ENCODE measurements around the gene USF2. TPM values are rescaled to one million over a fixed set of nuclear protein-coding genes. Genes with fewer than 3 reads are reported as not detected.
"Not testable (repeated sequence)": the region's sequence is repeated elsewhere in the genome, so short reads cannot be mapped to it uniquely, and the experiment has no call there.

USF2 gene
- total and polyA plus RNA-seq, 2 of the 4 experiments (the other 2 are of a cell fraction): 21.3 to 65.6 TPM

DNA sequence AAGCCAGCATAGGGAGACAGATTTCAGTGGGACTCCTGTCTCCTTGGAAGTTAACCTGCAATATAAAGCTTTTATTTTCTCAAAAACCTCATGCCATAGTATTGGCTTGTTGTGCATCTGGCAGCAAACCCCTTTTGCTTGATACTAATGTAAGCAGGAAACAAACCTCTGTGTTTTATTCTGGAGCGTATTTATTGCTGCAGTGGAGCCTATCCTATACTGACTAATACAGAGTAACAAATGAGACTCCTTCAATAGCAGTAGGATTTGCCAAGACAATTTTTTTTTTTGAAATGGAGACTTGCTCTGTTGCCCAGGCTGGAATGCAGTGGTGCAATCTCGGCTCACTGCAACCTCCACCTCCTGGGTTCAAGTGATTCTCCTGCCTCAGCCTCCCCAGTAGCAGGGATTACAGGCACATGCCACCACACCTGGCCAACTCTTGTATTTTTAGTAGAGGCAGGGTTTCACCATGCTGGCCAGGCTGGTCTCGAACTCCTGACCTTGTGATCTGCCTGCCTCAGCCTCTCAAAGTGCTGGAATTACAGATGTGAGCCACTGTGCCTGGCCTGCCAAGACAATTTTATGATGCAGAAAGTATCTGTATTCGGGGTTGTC is 47.7 kb upstream of the USF2 start:
- ATAC-seq (ENCODE audit: low read depth); H4K20me1 ChIP-seq (ENCODE audit: insufficient read depth, low read length); H2AFZ ChIP-seq (replicated peaks; ENCODE audit: low read length, poor library complexity); H2AK9ac ChIP-seq (replicated peaks; ENCODE audit: low read depth, low read length, poor library complexity); H2BK20ac ChIP-seq (ENCODE audit: low read depth, low read length); intact Hi-C loops (cut with micrococcal nuclease); H3K36me3 ChIP-seq (ENCODE audit: control insufficient read depth, insufficient read depth, low read length); H3K79me1 ChIP-seq (ENCODE audit: low read depth in 1 of 2, low read length in 2 of 2); H4K5ac ChIP-seq (ENCODE audit: low read depth, low read length); H4K91ac ChIP-seq (ENCODE audit: insufficient read depth, low read depth, low read length); dilution Hi-C loops (cut with HindIII; ENCODE audit: low sequenced_read_pairs, unreplicated experiment); DNase-seq; H3K4me2 ChIP-seq (ENCODE audit: low read depth, low read length); H3K4me1 ChIP-seq (ENCODE audit: control insufficient read depth, insufficient read depth, low read length); H3K4ac ChIP-seq (ENCODE audit: low read depth, low read length); H3K14ac ChIP-seq (replicated peaks; ENCODE audit: low read depth, low read length); H4K8ac ChIP-seq (ENCODE audit: low read depth in 2 of 2, low read length in 2 of 2); in situ Hi-C loops (cut with MboI; ENCODE audit: low sequenced_read_pairs); H3K9ac ChIP-seq (ENCODE audit: low read depth, low read length); POLR2A ChIA-PET (ENCODE audit: unreplicated experiment); H2AK5ac ChIP-seq (ENCODE audit: low read depth, low read length); CTCF ChIA-PET; H3K18ac ChIP-seq (ENCODE audit: low read depth, low read length); H3K27ac ChIP-seq (ENCODE audit: insufficient read depth, low read length); H3K9me3 ChIP-seq (ENCODE audit: control insufficient read depth, insufficient read depth, low read length); H3K23ac ChIP-seq (ENCODE audit: low read depth, low read length); H2BK15ac ChIP-seq (ENCODE audit: low read depth, low read length); H3K9me1 ChIP-seq (ENCODE audit: insufficient read depth, low read length); H2BK5ac ChIP-seq (ENCODE audit: low read depth, low read length, poor library complexity, severe bottlenecking); BruUV-seq (replicated peaks); H3K56ac ChIP-seq (ENCODE audit: extremely low read depth, insufficient read depth, low read length); H3K4me3 ChIP-seq (ENCODE audit: insufficient read depth, low read depth, low read length); H2BK120ac ChIP-seq (ENCODE audit: low read depth, low read length): not testable (repeated sequence)
- H3K27me3 ChIP-seq (ENCODE audit: control insufficient read depth, insufficient read depth, low read length): peaks cover 10% of the 10 kb centered on the region
- 29% methylated on average over 1 of the region's 4 CpGs; no CpG with 5 or more reads in 1 of the 2 experiments for WGBS, 2 experiments (ENCODE audit: extremely low coverage in 2 of 2, insufficient read length in 1 of 2)

Data from IMR-90 (cell line).